IMR-90 (cell line): ENCODE data around the gene SHISA8. TPM values are rescaled to one million over a fixed set of nuclear protein-coding genes. Genes with fewer than 3 reads are reported as not detected.

ENCODE experiments used
- ATAC-seq: fragments of 200-7000 bp; cut with Tn5 transposase; 2 replicates; pipeline ENCODE4 v1.9.1; 2020; ENCODE audit warnings: low read depth, mild to moderate bottlenecking, moderate library complexity
- BruUV-seq: library from RNA; stranded (reverse); fragments of 400-500 nt; replicated peaks from 2 replicates; lab custom pipeline; 2021; lab: Mats Ljungman, UMichigan
- CTCF ChIA-PET: fragments of 300-600 bp; formaldehyde crosslinking; extraction: SDS; loops from one replicate; lab custom pipeline; 2021; ENCODE audit warnings: antibody characterized with exemption; lab: Yijun Ruan, JAX
- POLR2A ChIA-PET: fragments of 300-600 bp; sonication (Branson Sonifier 250); formaldehyde crosslinking; loops from one replicate; lab custom pipeline; 2022; ENCODE audit warnings: antibody characterized with exemption; ENCODE audit not compliant: unreplicated experiment; lab: Charles Lee
- DNase-seq: peaks from one replicate; pipeline ENCODE4 v3.0.0; 2013
- H2AFZ ChIP-seq: replicated peaks from 2 replicates; pipeline ENCODE3; 2013; ENCODE audit warnings: low read length, mild to moderate bottlenecking; ENCODE audit not compliant: poor library complexity
- H2AK5ac ChIP-seq: 2 replicates; pipeline ENCODE4 v1.6.1; 2013; ENCODE audit warnings: low read depth, low read length, inconsistent platforms
- H2AK9ac ChIP-seq: replicated peaks from 2 replicates; pipeline ENCODE3; 2013; ENCODE audit warnings: mild to moderate bottlenecking, low read depth, low read length, moderate library complexity; ENCODE audit not compliant: poor library complexity
- H2BK120ac ChIP-seq: 2 replicates; pipeline ENCODE4 v1.6.1; 2013; ENCODE audit warnings: low read depth, low read length, inconsistent platforms
- H2BK15ac ChIP-seq: 3 replicates; pipeline ENCODE4 v1.6.1; 2013; ENCODE audit warnings: low read depth, low read length, inconsistent platforms
- H2BK20ac ChIP-seq: 2 replicates; pipeline ENCODE4 v1.6.1; 2013; ENCODE audit warnings: low read depth, mild to moderate bottlenecking, inconsistent platforms, low read length, moderate library complexity
- H2BK5ac ChIP-seq: 2 replicates; pipeline ENCODE4 v1.6.1; 2013; ENCODE audit warnings: mild to moderate bottlenecking, low read depth, low read length, inconsistent platforms; ENCODE audit not compliant: poor library complexity, severe bottlenecking
- H3K14ac ChIP-seq: replicated peaks from 2 replicates; pipeline ENCODE4 v1.6.1; 2013; ENCODE audit warnings: low read depth, low read length, inconsistent platforms
- H3K18ac ChIP-seq: 2 replicates; pipeline ENCODE4 v1.6.1; 2013; ENCODE audit warnings: low read depth, low read length, control low read depth
- H3K23ac ChIP-seq: 2 replicates; pipeline ENCODE4 v1.6.1; 2013; ENCODE audit warnings: low read depth, low read length, inconsistent platforms
- H3K27ac ChIP-seq: 2 replicates; pipeline ENCODE4 v1.5.1; 2013; ENCODE audit warnings: mild to moderate bottlenecking, control low read depth, low read length; ENCODE audit not compliant: insufficient read depth
- H3K27me3 ChIP-seq: 2 replicates; pipeline ENCODE4 v1.6.1; 2013; ENCODE audit warnings: low read length; ENCODE audit not compliant: control insufficient read depth, insufficient read depth
- H3K36me3 ChIP-seq: 2 replicates; pipeline ENCODE4 v1.6.1; 2013; ENCODE audit warnings: low read length, mixed read lengths; ENCODE audit not compliant: control insufficient read depth, insufficient read depth
- H3K4ac ChIP-seq: 2 replicates; pipeline ENCODE4 v1.6.1; 2013; ENCODE audit warnings: low read depth, low read length, inconsistent platforms
- H3K4me1 ChIP-seq: 2 replicates; pipeline ENCODE4 v1.6.1; 2013; ENCODE audit warnings: low read length, mixed read lengths; ENCODE audit not compliant: control insufficient read depth, insufficient read depth
- H3K4me2 ChIP-seq: 2 replicates; pipeline ENCODE4 v1.6.1; 2013; ENCODE audit warnings: low read depth, mild to moderate bottlenecking, control low read depth, low read length, moderate library complexity
- H3K4me3 ChIP-seq: 2 replicates; pipeline ENCODE4 v1.5.1; 2013; ENCODE audit warnings: low read depth, mild to moderate bottlenecking, control low read depth, low read length, moderate library complexity; ENCODE audit not compliant: insufficient read depth
- H3K56ac ChIP-seq: 2 replicates; pipeline ENCODE4 v1.6.1; 2013; ENCODE audit warnings: low read length, inconsistent platforms; ENCODE audit not compliant: insufficient read depth; ENCODE audit errors: extremely low read depth
- H3K79me1 ChIP-seq, 2 experiments: 2 replicates each; pipeline ENCODE4 v1.6.1; 2013; ENCODE audit warnings: low read length in 2 of 2, inconsistent platforms in 1 of 2, low read depth in 1 of 2
- H3K9ac ChIP-seq: 2 replicates; pipeline ENCODE4 v1.6.1; 2013; ENCODE audit warnings: low read depth, low read length, control low read depth
- H3K9me1 ChIP-seq: 2 replicates; pipeline ENCODE4 v1.6.1; 2013; ENCODE audit warnings: low read length, inconsistent platforms; ENCODE audit not compliant: insufficient read depth
- H3K9me3 ChIP-seq: 2 replicates; pipeline ENCODE4 v1.6.1; 2013; ENCODE audit warnings: low read length; ENCODE audit not compliant: control insufficient read depth, insufficient read depth
- H4K20me1 ChIP-seq: 2 replicates; pipeline ENCODE4 v1.6.1; 2013; ENCODE audit warnings: low read length, inconsistent platforms; ENCODE audit not compliant: insufficient read depth
- H4K5ac ChIP-seq: 2 replicates; pipeline ENCODE4 v1.6.1; 2013; ENCODE audit warnings: mild to moderate bottlenecking, low read depth, low read length, control low read depth
- H4K8ac ChIP-seq, 2 experiments: 2 replicates each; pipeline ENCODE4 v1.6.1; 2013; ENCODE audit warnings: low read depth in 2 of 2, low read length in 2 of 2, control low read depth in 1 of 2, inconsistent platforms in 1 of 2
- H4K91ac ChIP-seq: 2 replicates; pipeline ENCODE4 v1.6.1; 2013; ENCODE audit warnings: low read depth, low read length, inconsistent platforms; ENCODE audit not compliant: insufficient read depth
- NFE2L2 ChIP-seq: fragments of 150-350 bp; IDR thresholded peaks from 2 replicates; pipeline ENCODE4 v1.6.1; 2016; ENCODE audit warnings: low read depth, mild to moderate bottlenecking, low read length
- WGBS, 2 experiments: methylation state at CpG; one replicate each; pipeline versions ENCODE4 v1.1.5 to v1.1.7; 2013; ENCODE audit warnings: missing lambda C conversion rate in 2 of 2; ENCODE audit not compliant: insufficient read length in 1 of 2; ENCODE audit errors: extremely low coverage in 2 of 2; 5-methylcytosine and 5-hydroxymethylcytosine counted together
- dilution Hi-C: fragments of 300-500 bp; cut with HindIII; formaldehyde crosslinking; loops from one replicate; pipeline ENCODE4 v1.14.3; 2018; ENCODE audit warnings: low sequenced_read_pairs; ENCODE audit not compliant: unreplicated experiment
- in situ Hi-C: fragments of 300-500 bp; cut with MboI; formaldehyde crosslinking; loops from 3 replicates; pipeline ENCODE4 v1.14.3; 2019; ENCODE audit warnings: low sequenced_read_pairs, inconsistent platforms, mixed read lengths
- intact Hi-C: fragments of 100-400 bp; cut with micrococcal nuclease; formaldehyde crosslinking; loops from 2 replicates; pipeline ENCODE4 v1.10.0; 2022
- polyA plus RNA-seq, 3 experiments: library from polyadenylated mRNA; depleted of rRNA; stranded (reverse); fragments of >200 nt; gene quantifications; 2 replicates each; pipeline ENCODE4 v1.2.3, GENCODE V29; 2012; ENCODE audit warnings: low replicate concordance in 1 of 3
- total RNA-seq: library from RNA; depleted of rRNA; stranded (reverse); fragments of >200 nt; gene quantifications from 2 replicates; pipeline ENCODE4 v1.2.3, GENCODE V29; 2012
- TF ChIP-seq, protein P1 (sequence below): conservative IDR thresholded peaks from 2 replicates; pipeline ENCODE4 v1.5.1; 2012; ENCODE audit warnings: mild to moderate bottlenecking, low read depth, low read length, improper control_type of control experiment

SHISA8 gene
- total and polyA plus RNA-seq, 2 of the 4 experiments (the other 2 are of a cell fraction), result not detected

- no TSS peak for BruUV-seq
These were observed 40.8 kb downstream of the SHISA8 start for GRCh38 chr22:41874090-41874489.

More at GRCh38 chr22:41874090-41874489, 40.8 kb downstream of the SHISA8 start:
- Histone ChIP-seq H3K4me1 (peaks cover 5% of the 10 kb centered on the region), H2BK15ac (no peak overlapping the region), H4K91ac (no peak overlapping the region), H2BK120ac (no peak overlapping the region), H3K79me1 (no peaks in the 10 kb centered on the region), H2BK20ac (no peak overlapping the region), H3K23ac (no peak overlapping the region), H3K56ac (no peak overlapping the region), H3K27me3 (no peaks in the 10 kb centered on the region), H3K4me3 (no peak overlapping the region), H3K9me3 (no peaks in the 10 kb centered on the region), H4K5ac (no peak overlapping the region), H3K9ac (no peak overlapping the region), H4K8ac (no peak overlapping the region), H2AK9ac (no peak overlapping the region), H3K27ac (no peak overlapping the region), H3K4me2 (no peak overlapping the region), H3K9me1 (peaks cover 9% of the 10 kb centered on the region; the same call in 1 of the 2 replicates), H4K20me1 (no peaks in the 10 kb centered on the region), H3K18ac (no peak overlapping the region), H2AK5ac (no peak overlapping the region), H2BK5ac (no peak overlapping the region), H3K36me3 (peaks cover 28% of the 10 kb centered on the region), H3K14ac (no peak overlapping the region), H3K4ac (no peak overlapping the region), H2AFZ (no peak overlapping the region)
- in situ Hi-C loops, result no loop called here
- TF ChIP-seq, protein P1, sequence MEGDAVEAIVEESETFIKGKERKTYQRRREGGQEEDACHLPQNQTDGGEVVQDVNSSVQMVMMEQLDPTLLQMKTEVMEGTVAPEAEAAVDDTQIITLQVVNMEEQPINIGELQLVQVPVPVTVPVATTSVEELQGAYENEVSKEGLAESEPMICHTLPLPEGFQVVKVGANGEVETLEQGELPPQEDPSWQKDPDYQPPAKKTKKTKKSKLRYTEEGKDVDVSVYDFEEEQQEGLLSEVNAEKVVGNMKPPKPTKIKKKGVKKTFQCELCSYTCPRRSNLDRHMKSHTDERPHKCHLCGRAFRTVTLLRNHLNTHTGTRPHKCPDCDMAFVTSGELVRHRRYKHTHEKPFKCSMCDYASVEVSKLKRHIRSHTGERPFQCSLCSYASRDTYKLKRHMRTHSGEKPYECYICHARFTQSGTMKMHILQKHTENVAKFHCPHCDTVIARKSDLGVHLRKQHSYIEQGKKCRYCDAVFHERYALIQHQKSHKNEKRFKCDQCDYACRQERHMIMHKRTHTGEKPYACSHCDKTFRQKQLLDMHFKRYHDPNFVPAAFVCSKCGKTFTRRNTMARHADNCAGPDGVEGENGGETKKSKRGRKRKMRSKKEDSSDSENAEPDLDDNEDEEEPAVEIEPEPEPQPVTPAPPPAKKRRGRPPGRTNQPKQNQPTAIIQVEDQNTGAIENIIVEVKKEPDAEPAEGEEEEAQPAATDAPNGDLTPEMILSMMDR, result no peak
- no peak for TF ChIP-seq NFE2L2
- intact Hi-C loops, result no loop called here
- ChIA-PET CTCF (no interaction called here), POLR2A (no interaction called here)
- WGBS, 2 experiments, result 100% methylated on average over 1 of the region's 2 CpGs; no CpG with 5 or more reads in 1 of the 2 experiments
- no peak for DNase-seq
- ATAC-seq, result no peak
- dilution Hi-C loops, result no loop called here
